ENCODE measurements around the gene DDX54. TPM values are rescaled to one million over a fixed set of nuclear protein-coding genes. Genes with fewer than 3 reads are reported as not detected.

Gene DDX54
- total RNA-seq, 6 donors from 2014 or later, result 43.3 to 81.5 (median 58.9) TPM

GRCh38 chr12:113184098-113184899 lies 979 bp downstream of the DDX54 start:
- H3K4me1 ChIP-seq, result peaks cover 19 to 38% (median 25%) of the 10 kb centered on the region in 4 donors

GRCh38 chr12:113183030-113183589 lies 2.2 kb downstream of the DDX54 start:
- DNase-seq (no peak), ATAC-seq (ENCODE audit: low FRiP score in 2 of 2) (no peak)
- H3K9me3 ChIP-seq, result no peaks in the 10 kb centered on the region
- H3K4me3 ChIP-seq, result no peak overlapping the region
- H3K27me3 ChIP-seq, result no peaks in the 10 kb centered on the region
- H3K4me1 ChIP-seq, result peaks cover 19 to 38% (median 23%) of the 10 kb centered on the region in 4 donors
- no peak overlapping the region for H3K27ac ChIP-seq
- H3K36me3 ChIP-seq, result peaks cover 17 to 32% (median 24%) of the 10 kb centered on the region in 4 donors
- 95 to 98% methylated on average over 11 of the region's 11 CpGs for WGBS, 2 donors
- TF ChIP-seq EP300 (IDR thresholded peaks at IDR 0.05) (no peak), POLR2AphosphoS5 (IDR thresholded peaks at IDR 0.05) (no peak), POLR2A (IDR thresholded peaks at IDR 0.05) (no peak), CTCF (IDR thresholded peaks at IDR 0.05) (no peak)

More at GRCh38 chr12:113184098-113184899, 979 bp downstream of the DDX54 start:
- peak; percentile 74 to 77 for ATAC-seq (ENCODE audit: low FRiP score in 2 of 2)
- H3K9me3 ChIP-seq, result no peaks in the 10 kb centered on the region
- H3K36me3 ChIP-seq, result peaks cover 10 to 20% (median 13%) of the 10 kb centered on the region in 4 donors
- DNase-seq, result peak in 1 of 2 donors; percentile 68
- 31 to 33% methylated on average over 24 to 26 of the region's 26 CpGs for WGBS, 2 donors
- TF ChIP-seq POLR2AphosphoS5 (IDR thresholded peaks at IDR 0.05) (no peak), POLR2A (IDR thresholded peaks at IDR 0.05) (no peak), CTCF (IDR thresholded peaks at IDR 0.05) (no peak), EP300 (IDR thresholded peaks at IDR 0.05) (no peak)
- peak overlapping the region; percentile 90 to 100 (median 98) for H3K4me3 ChIP-seq
- H3K27ac ChIP-seq, result peak overlapping the region; percentile 87 to 99 (median 98)
- no peaks in the 10 kb centered on the region for H3K27me3 ChIP-seq

- 93 to 97% methylated on average over 3 of the region's 3 CpGs for WGBS, 2 donors
- no peak for TF ChIP-seq POLR2A (IDR thresholded peaks at IDR 0.05)
- TF ChIP-seq CTCF (IDR thresholded peaks at IDR 0.05), result no peak
- no peak for TF ChIP-seq POLR2AphosphoS5 (IDR thresholded peaks at IDR 0.05)
- TF ChIP-seq EP300 (IDR thresholded peaks at IDR 0.05), result no peak
- Histone ChIP-seq H3K4me1 (peaks cover 19 to 30% (median 23%) of the 10 kb centered on the region in 4 donors), H3K27me3 (no peaks in the 10 kb centered on the region), H3K36me3 (peaks cover 24 to 43% (median 35%) of the 10 kb centered on the region in 4 donors), H3K27ac (no peak overlapping the region), H3K9me3 (no peaks in the 10 kb centered on the region), H3K4me3 (no peak overlapping the region)
- DNase-seq, result no peak
- ATAC-seq (ENCODE audit: low FRiP score in 2 of 2), result no peak
Measured at GRCh38 chr12:113181975-113182374, 3.3 kb downstream of the DDX54 start.

GRCh38 chr12:113180333-113180732 lies 4.9 kb downstream of the DDX54 start:
- WGBS, 2 donors, result 76 to 89% methylated on average over 3 to 4 of the region's 4 CpGs
- peaks cover 36 to 57% (median 50%) of the 10 kb centered on the region in 4 donors for H3K36me3 ChIP-seq
- no peak for ATAC-seq (ENCODE audit: low FRiP score in 2 of 2)

GRCh38 chr12:113179023-113179422 lies 6.3 kb downstream of the DDX54 start:
- no peaks in the 10 kb centered on the region for H3K9me3 ChIP-seq
- no peak for ATAC-seq (ENCODE audit: low FRiP score in 2 of 2)
- no peak overlapping the region for H3K4me3 ChIP-seq
- DNase-seq, result peak in 1 of 2 donors; percentile 76
- WGBS, 2 donors, result 98 to 99% methylated on average over 6 to 9 of the region's 14 CpGs
- no peaks in the 10 kb centered on the region for H3K27me3 ChIP-seq
- H3K27ac ChIP-seq, result no peak overlapping the region
- H3K4me1 ChIP-seq, result peaks cover 5 to 16% (median 9%) of the 10 kb centered on the region in 4 donors
- TF ChIP-seq CTCF (IDR thresholded peaks at IDR 0.05) (no peak), POLR2A (IDR thresholded peaks at IDR 0.05) (no peak), POLR2AphosphoS5 (IDR thresholded peaks at IDR 0.05) (no peak), EP300 (IDR thresholded peaks at IDR 0.05) (no peak)
- peaks cover 36 to 69% (median 62%) of the 10 kb centered on the region in 4 donors for H3K36me3 ChIP-seq

More at GRCh38 chr12:113180333-113180732, 4.9 kb downstream of the DDX54 start:
- Histone ChIP-seq H3K4me3 (no peak overlapping the region), H3K4me1 (peaks cover 8 to 18% (median 13%) of the 10 kb centered on the region in 4 donors), H3K9me3 (no peaks in the 10 kb centered on the region), H3K27me3 (no peaks in the 10 kb centered on the region), H3K27ac (no peak overlapping the region)
- no peak for TF ChIP-seq POLR2AphosphoS5 (IDR thresholded peaks at IDR 0.05)
- DNase-seq, result no peak
